Measurements from ENCODE around the gene KRT5.
"Not testable (repeated sequence)": the region's sequence is repeated elsewhere in the genome, so short reads cannot be mapped to it uniquely, and the experiment has no call there.

Gene KRT5

DNA sequence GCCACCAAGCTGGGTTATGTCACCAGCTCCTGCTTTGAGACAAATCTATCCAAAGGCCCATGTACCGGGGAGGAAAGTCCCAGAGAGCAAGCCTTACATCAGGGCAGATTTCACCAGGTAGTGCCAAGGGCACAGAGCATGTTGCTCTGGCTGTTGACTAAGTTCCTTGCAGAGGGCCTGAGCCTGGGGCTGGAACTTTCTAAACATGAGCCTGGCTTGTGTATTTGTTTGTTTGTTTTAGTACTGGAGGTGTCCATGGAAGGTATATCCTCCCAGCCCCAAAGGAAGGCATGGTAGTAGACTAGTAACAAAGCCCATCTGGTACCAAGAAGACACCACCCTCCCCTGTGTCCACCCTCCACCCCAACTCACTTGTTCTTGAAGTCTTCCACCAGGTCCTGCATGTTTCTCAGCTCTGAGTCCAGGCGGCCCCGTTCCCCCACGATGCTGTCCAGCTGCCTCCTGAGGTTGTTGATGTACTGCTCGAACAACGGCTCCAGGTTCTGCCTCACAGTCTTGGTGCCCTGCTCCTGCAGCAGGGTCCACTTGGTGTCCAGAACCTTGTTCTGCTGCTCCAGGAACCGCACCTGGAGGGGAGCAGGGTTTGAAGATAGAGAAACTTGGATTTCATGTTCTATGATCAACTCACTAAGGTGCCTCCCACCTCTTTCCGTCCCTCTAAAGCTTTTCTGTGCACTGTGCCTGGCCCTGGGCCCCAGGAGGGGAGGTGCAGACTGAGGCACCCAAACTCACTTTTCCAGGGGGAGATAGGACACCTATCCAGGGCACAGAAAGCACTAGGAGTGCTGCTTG lies 1.4 kb downstream of the KRT5 start:
- no peak for DNase-seq

DNA sequence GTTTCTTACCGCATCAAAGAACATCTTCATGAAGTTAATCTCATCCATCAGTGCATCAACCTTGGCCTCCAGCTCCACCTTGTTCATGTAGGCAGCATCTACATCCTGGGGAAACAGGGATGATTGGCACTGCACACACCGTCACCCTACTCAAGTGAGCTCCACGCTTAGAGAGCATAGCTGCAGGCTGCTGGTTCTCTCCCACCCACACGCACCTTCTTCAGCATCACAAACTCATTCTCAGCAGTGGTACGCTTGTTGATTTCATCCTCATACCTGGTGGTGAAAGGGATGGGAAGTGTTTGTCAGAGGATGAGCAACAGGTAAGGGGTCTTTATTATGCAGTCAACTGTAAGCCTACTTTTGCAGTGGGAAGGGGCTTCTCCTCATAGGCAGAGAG lies 2.3 kb downstream of the KRT5 start:
- DNase-seq: no peak

DNA sequence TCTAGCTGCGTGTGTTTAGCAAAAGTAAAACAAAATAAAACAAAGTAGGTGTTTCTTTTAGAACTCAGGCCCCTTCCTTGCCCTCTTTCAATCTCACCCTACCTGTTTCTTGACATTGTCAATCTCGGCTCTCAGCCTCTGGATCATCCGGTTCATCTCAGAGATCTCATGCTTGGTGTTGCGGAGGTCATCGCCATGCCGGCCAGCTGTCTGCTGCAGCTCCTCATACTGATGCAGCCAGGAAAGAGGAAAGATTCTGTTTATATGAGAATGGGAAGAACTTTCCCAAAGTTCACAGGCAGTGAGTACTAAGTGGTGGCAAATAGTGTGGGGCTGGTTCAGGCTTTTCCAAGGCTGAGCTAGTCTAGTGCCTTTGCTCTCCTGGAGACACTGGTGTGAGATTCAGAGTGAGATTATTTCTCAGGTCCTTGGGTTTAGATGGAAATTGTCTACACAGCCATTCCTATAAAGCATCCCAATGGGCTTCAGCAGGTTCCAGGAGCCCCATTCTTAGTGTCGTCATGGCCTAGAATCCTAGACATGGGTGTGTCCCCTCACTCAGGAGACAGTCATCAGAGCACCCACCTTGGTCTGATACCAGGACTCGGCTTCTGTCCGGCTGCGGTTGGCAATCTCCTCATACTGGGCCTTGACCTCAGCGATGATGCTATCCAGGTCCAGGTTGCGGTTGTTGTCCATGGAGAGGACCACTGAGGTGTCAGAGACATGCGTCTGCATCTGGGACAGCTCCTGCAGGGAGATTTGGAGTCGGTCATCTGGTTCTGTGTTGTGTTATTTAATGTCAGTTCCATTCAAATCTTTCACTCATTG lies 3.0 kb downstream of the KRT5 start:
- DNase-seq: no peak

DNA sequence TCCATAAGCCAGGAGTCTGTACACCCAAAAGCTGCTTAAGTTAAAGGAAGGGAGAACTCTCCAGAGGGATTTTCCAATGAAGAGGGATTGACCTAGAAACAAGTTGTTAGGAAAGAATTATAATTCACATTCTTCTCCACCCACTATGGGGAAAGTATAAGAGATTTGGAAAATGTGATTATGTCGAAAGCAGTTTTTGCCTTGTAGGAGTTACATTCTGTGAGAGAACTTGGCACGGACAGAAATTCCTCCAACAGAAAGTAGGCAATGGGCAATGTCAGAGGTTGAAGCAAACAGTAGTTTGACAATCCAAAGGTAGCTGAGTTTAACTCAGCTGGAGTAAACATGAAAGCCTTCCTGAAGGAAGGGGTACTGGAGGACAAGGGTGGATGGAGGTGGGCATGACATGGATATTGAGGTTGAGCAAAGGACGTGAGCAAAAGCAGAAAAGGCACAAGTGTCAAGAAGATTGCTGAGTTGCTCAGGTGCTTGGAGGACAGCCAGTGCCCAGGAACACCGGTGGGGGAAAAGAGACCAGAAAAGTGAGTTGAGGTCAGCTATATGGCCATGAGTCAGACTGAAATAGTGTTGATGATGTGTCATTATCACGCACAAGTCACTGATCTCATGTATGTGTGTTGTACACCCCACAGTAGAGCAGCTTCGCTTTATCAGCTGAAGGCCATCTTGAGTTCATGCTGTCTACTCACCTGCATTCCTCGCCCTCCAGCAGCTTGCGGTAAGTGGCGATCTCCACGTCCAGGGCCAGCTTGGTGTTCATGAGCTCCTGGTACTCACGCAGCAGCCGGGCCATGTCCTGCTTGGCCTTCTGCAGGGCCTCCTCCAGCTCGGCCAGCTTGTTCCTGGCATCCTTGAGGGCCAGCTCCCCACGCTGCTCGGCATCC lies 4.0 kb downstream of the KRT5 start:
- DNase-seq: no peak

DNA sequence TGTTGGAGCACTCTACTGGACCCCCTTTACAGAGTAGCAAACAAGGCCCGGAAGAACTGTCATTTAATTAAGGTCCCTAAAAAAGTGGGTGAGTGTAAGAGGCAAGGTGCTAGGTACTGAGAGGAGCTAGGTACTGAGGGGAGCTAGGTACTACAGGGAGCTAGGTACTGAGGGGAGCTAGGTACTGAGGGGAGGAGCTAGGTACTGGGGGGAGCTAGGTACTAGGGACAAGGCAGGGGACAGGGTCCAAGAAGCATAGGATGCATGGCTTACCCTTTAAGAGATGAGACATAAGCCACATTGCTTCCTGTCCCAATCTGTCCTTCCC lies 4.9 kb downstream of the KRT5 start:
- DNase-seq: no peak

DNA sequence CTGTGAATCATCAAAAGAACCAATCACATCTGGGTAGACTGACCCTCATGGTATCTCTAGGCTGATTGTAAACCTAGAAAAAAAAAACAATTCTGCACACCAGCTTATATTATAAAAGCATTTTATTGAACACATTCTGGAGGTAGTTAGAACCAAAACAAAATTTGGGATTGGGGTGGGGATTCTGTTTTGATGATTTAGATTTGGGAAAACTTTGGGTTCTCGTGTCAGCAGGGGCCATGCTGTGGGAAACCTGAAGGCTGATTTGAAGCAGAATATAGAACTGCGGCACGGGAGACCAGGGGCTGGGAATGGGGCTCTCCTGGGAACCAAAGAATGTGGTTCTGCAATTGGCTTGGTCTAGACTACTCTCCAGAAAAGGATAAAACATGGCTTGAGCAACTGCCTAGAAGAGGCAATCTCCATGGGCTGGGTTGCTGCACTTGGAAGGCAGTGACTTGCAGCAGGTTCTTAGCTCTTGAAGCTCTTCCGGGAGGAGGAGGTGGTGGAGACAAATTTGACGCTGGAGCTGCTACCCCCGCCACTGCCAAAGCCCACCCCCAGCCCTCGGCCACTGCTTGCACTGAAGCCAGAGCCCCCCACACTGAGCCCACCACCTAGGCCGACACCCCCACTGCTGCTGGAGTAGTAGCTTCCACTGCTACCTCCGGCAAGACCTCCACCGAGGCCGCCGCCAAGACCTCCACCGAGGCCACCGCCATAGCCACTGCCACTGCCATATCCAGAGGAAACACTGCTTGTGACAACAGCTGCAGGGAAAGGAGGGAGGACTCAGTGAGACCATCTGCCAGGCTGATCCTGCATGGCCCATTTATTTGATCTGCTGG lies 5.5 kb downstream of the KRT5 start:
- DNase-seq: no peak

DNA sequence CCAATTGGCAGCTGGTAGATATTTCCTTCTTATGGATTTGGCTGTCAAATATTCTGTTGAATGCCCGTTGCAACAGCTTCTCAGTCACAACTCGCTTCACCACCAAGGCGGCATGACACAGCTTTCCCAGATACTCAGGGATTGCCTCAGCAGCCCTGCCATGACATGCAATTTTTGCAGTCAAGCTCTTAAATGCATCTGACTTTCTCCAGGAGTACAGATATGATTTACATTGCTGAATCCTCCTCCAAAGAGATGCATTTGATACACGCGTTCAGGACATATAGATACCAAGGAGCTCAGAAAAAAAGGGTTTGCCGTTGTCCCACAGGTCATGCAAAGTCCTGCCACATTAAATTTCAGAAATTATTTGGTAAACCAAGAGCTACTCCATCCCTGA lies 6.5 kb downstream of the KRT5 start:
- DNase-seq: no peak

DNA sequence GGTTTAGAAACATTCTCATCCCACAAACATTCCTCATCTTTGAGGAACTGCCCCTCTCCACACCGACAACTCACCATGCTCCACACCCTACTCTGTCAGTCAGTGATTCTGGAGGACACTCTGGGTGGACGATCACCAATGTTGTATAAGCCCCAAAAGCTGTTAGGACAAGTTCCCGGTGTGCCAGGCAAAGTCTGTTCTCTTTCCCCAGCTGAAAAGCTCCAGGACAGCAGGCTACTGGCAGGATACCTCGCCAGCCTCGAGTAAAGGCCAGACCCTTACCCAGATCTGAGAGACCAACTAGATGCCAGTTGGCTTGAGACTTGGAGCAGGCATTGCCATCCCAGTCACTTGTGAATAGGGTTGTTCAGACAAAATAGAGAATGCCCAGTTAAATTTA lies 12.0 kb downstream of the KRT5 start:
- DNase-seq: no peak

DNA sequence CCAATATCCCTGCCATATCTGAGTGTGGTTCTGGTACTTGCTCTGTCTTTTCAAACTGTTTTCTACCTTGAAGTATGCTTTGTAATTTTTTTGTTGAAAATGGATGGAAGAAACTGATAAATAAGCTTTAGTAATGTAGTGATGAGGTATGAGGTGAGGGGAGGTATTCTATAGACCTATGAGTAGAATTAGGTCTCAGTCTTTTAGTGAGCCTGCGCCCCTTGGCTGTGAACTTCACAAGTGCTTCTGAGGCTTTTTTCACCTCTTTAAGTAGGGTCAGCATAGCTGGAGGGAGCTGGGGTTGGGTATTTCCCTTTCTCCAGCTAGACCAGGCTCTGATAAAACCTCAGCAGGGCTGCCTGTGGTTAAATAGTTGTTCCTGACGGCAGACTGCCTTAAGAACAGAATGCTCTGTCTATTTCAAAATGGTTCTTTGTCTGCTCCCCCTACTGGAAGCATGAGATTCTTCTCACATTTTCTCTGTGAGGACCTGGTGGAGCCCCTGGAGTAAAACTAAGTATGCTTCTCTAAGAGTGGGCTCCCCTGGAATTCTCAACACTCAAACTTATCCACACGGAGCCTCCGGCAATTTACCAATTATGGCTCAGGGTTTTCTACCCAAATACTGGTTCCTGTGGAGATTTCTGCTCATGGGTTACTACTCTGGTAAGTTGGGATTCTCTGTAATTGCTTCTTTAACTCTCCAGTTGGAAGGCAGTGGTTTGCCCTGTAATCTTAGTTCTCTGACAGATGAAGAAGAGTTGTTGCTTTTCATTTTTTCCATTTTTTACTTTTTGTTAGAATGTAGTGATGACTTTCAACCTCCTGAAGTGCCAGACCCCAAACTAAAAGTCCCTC lies 13.1 kb downstream of the KRT5 start:
- DNase-seq: peak; percentile 25 to 28

DNA sequence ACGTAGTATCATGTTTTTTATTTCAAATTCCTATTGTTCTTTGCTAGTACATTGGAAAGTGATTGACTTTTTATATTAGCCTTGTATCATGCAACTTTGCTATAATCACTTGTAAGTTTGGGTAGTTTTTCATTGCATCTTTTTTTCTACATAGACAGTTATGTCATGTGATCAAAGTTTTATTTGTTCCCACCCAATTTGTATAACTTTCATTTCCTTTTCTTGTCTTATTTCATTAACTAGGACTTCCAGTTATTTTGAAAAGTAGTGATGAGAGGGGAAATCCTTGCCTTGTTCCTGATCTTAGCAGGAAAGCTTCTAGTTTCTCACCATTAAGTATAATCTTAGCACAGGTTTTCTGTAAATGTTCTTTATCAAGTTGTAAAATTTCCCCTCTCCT lies 17.3 kb downstream of the KRT5 start:
- DNase-seq: no peak

DNA sequence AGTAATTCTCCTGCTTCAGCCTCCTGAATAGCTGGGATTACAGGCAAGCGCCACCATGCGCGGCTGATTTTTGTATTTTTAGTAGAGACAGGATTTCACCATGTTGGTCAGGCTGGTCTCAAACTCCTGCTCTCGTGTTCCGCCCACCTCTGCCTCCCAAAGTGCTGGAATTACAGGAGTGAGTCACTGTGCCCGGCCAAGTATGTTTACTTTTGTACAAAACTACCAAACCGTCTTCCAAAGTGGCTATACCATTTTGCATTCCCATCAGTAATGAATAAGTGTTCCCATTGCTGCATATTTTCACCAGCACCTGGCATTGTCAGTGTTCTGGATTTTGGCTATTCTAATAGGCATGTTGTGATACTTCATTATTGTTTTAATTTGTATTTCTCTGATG lies 18.7 kb downstream of the KRT5 start:
- DNase-seq: no peak

DNA sequence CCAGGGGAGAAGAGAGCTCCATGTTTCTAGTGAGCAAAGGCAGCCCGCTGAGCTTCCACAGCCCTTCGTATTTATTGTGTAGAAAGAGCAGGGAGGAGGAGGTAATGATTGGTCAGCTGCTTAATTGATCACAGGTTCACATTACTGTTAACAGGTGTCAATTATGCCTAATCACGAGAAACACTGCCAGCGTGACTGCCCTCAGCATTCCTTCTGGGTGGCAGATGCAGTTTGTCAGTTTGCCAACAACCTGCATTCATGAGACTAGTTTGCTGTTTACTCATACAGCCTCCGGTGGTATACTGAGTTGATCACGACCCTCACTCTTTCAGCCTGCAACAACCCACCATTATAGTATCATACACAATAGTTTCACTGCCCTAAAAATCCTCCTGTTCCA lies 19.6 kb downstream of the KRT5 start:
- DNase-seq: not testable (repeated sequence)

DNA sequence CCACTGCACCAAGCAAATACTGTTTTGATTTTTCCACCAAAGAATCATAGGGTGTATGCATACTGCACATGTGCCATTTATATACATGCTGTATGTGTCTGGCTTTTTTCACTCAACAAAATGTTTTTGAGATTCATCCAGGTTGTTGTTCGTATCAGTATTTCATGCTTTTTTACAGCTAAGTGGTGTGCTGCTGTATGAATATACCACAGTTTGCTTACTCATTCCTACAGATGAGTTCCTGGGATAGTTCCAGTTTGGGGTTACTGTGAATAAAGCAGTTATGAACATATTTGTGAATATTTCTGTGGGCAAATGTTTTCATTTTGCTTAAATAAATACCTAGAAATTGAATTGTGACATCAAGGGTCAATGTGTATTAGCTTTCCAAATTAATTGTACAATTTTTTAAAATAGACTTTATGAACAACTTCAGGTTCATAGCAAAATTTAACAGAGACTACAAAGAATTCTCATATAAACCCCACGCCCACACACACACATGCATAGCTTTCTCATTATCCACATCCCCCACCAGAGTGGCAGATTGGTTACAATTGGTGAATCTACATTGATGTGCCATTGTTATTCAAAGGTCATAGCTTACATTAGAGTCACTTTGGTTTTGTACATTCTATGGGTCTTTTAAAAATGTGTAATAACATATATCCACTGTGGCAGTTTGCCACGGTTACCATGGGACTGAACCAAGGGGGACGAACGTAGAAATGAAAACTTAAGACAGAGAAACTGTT lies 20.2 kb downstream of the KRT5 start:
- no peak for DNase-seq

DNA sequence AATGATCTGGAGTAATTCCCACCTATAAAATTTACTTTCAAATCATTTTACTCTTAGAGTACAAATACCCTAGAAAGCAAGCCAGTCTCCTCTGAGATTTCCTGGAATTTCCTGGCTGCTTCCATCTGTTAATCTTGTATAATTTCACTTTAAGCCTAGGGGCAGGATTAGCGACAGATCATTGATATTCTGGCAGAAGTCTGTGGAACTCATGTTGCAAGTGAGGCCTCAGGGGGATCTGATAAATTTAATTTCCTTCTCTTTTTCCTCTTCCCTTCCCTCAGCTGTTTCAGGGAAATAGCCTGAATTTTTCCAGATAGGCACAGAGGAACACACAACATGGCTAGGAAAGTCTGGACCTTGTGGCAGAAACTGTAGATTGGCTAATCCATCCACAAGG lies 21.2 kb downstream of the KRT5 start:
- DNase-seq: no peak

DNA sequence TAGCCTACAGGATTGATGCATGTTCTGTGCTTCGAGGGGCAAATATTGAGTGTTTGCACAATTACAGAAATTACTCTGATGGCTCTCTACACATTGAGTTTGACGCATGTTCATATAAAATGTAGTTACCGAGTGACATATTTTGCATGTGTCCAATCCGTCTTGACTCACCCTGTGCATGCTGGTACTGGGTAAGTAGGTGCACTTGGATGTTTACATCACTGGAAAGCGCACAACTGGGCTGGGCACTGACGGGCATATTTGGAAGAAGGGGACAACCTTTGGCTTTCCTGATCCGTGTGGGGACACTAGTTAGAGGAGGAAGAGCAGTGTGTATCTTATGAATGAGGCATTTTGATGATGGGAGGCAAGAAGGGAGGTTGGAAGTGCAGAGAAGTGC lies 22.2 kb downstream of the KRT5 start:
- DNase-seq: no peak

DNA sequence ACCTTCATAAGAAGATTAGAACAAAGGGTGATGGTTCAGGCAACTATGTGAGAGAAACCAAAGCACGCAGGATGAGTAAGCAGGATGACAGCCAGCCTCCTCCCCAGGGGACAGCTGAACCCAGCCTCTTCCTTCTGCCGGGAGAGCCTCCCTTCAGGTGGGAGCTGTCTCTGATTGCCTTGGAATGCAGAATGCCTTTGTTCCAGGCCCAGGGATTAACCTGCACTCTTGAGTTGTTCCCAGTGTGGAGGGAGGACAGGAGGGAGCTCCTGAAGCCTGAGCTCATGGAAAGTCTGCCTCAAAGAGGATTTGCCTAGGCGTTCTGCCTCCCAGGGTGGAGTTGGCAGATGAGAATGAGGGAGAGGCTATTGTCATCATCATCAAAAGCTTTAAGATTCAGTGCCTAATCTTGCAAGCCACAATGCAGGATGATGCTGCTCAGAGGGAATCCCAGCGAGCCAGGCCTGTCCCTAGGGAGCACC lies 23.6 kb downstream of the KRT5 start:
- no peak for DNase-seq

DNA sequence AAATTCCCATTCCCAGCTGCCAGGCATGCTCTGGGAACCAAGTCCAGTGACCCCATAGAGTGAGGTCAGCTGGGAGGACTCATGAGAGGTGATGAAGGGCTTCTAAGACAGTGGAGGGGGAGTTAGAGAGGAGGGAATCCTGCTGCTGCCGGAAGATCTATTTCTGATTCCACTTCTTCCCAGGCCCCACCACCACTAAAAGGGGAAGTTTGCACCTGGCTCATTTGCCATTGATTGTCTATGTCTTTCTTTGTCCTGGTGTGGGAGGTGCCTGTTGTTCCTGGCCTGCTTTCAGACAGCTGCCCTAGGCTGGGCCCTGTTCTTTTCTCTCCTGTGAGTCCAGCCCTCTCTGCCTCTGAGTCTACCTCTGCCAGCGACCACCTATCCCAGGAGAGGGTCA lies 24.1 kb downstream of the KRT5 start:
- DNase-seq: no peak

DNA sequence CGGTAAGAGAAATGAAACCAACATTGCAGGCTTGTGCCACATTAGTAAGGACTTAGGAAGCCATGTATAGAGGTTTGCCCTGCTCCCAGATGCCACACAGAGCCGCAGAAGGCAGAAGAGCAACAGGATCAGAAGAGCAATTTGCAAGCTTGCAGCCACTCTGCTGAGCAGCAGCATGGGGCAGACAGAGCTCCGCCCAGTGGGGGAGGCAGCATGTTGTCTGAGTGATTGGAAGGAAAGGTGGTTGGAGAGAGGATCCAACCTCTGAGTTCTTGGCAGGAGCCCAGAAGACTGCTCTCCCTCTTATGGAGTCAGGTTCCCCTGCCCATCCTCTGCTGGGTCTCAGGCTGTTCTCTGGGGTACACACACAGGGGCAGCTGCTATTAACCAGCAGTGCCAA lies 24.8 kb downstream of the KRT5 start:
- DNase-seq: peak in 1 of 2 donors; percentile 4

DNA sequence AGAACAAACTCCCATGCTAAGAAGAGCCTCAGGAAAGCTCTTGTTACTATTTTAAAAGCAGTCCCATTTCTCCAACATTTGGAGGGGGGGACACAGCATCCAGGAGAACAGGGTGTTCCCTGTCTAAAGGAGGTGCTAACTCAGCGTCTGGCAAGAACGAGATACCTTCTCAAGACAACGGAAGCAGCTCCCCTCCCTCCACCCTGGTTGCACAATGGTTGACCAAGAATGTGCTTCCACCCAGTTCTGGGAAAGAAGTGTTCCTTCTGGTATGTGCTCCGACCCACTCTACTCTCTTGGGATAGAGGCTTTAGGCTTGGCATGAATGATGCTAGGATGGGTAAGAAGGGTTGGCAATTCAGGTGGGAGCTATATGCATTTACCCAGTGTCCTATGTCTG lies 25.7 kb downstream of the KRT5 start:
- no peak for DNase-seq

DNA sequence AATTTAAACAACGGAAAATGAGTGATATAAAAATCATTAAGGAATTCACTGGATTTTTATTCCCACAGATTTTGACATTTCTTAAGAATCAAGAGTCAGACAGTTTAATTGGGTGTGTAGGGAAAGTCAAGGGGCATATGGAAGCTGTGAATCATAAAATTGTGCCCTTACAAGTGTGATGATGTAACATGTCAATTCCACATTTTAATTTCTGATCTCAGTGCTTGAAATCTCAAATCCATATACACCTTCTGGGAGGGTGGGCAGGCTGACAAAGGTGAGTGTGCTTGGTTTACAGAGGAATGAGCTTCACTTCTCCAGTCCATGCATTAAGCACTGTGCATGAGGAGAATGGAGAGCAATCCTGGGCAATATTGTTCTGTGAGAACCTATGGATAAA lies 26.1 kb downstream of the KRT5 start:
- no peak for DNase-seq
